Endothelial cell of umbilical vein (primary cell): ENCODE measurements around the gene CDCP2. TPM values are rescaled to one million over a fixed set of nuclear protein-coding genes. Genes with fewer than 3 reads are reported as not detected.

Experiments
- BruUV-seq: library from RNA; stranded (reverse); fragments of 400-500 nt; replicated peaks from 2 replicates; lab custom pipeline; 2021; lab: Mats Ljungman, UMichigan
- CTCF ChIA-PET: fragments of 300-600, 350-600 bp; sonication (Branson Sonifier 250); formaldehyde crosslinking; loops from one replicate; lab custom pipeline; 2021; ENCODE audit warnings: antibody characterized with exemption, inconsistent platforms; lab: Charles Lee
- POLR2A ChIA-PET: fragments of 300-600, 350-600 bp; sonication (Branson Sonifier 250); formaldehyde crosslinking; loops from one replicate; lab custom pipeline; 2021; ENCODE audit warnings: antibody characterized with exemption, inconsistent platforms; lab: Charles Lee
- DNase-seq: peaks from one replicate; pipeline ENCODE4 v3.0.0-alpha.2; 2011; ENCODE audit warnings: low read depth, low spot score
- FAIRE-seq: peaks from 2 replicates; lab custom pipeline; 2011; peaks lifted over from hg19 to GRCh38; lab: Jason Lieb, UNC
- H2AFZ ChIP-seq: 2 replicates; pipeline ENCODE4 v1.6.0; 2012; ENCODE audit warnings: low read depth, low read length, control low read depth, inconsistent platforms
- H3K27ac ChIP-seq: 2 replicates; pipeline ENCODE4 v1.5.1; 2011; ENCODE audit warnings: low read depth, mild to moderate bottlenecking, control low read depth, low read length, moderate library complexity; ENCODE audit not compliant: insufficient read depth
- H3K27me3 ChIP-seq, 2 experiments: 2 replicates each; pipeline versions ENCODE4 v1.6.0 to v1.6.1; 2011; ENCODE audit warnings: low read length in 2 of 2, mixed read lengths in 1 of 2; ENCODE audit not compliant: control insufficient read depth in 2 of 2, insufficient read depth in 2 of 2
- H3K36me3 ChIP-seq, 2 experiments: 2 replicates in 1 of 2; 3 replicates in 1 of 2; pipeline ENCODE4 v1.5.1; 2011; ENCODE audit warnings: low read length in 2 of 2, mild to moderate bottlenecking in 1 of 2, moderate library complexity in 1 of 2; ENCODE audit not compliant: control insufficient read depth in 2 of 2, insufficient read depth in 2 of 2; ENCODE audit errors: extremely low read depth in 1 of 2
- H3K4me1 ChIP-seq: 3 replicates; pipeline ENCODE4 v1.5.1; 2011; ENCODE audit warnings: mild to moderate bottlenecking, low read length; ENCODE audit not compliant: control insufficient read depth, insufficient read depth; ENCODE audit errors: extremely low read depth
- H3K4me2 ChIP-seq: 2 replicates; pipeline ENCODE4 v1.6.1; 2011; ENCODE audit warnings: low read length, control low read depth, mixed read lengths; ENCODE audit not compliant: insufficient read depth
- H3K4me3 ChIP-seq, 3 experiments: fragments of 200-600 bp in 1 of 3; sonication (generic), shearing (Covaris generic) in 1 of 3; replicated peaks in 1 of 3; 2 replicates each; pipeline ENCODE4 v1.5.1; 2011 to 2016; ENCODE audit warnings: control low read depth in 3 of 3, low read length in 3 of 3, mild to moderate bottlenecking in 2 of 3, inconsistent platforms in 1 of 3, low read depth in 1 of 3, moderate library complexity in 1 of 3; ENCODE audit not compliant: insufficient read depth in 1 of 3
- H3K79me2 ChIP-seq: 2 replicates; pipeline ENCODE4 v1.6.0; 2012; ENCODE audit warnings: low read length, inconsistent platforms; ENCODE audit not compliant: control insufficient read depth, insufficient read depth
- H3K9ac ChIP-seq: replicated peaks from 2 replicates; pipeline ENCODE3; 2011; ENCODE audit warnings: low read length, control low read depth; ENCODE audit not compliant: insufficient read depth; ENCODE audit errors: extremely low read depth
- H3K9me1 ChIP-seq: replicated peaks from 3 replicates; pipeline ENCODE4 v1.6.0; 2011; ENCODE audit warnings: mild to moderate bottlenecking, low read length; ENCODE audit not compliant: control insufficient read depth, insufficient read depth; ENCODE audit errors: extremely low read depth
- H3K9me3 ChIP-seq: replicated peaks from 2 replicates; pipeline ENCODE4 v1.5.1; 2012; ENCODE audit warnings: low read length, inconsistent platforms; ENCODE audit not compliant: control insufficient read depth, insufficient read depth
- H4K20me1 ChIP-seq: replicated peaks from 2 replicates; pipeline ENCODE3; 2011; ENCODE audit warnings: mild to moderate bottlenecking, low read length; ENCODE audit not compliant: control insufficient read depth, insufficient read depth; ENCODE audit errors: extremely low read depth
- EZH2 ChIP-seq: IDR thresholded peaks from 2 replicates; pipeline ENCODE4 v1.6.1; 2012; ENCODE audit warnings: borderline replicate concordance, low read depth, mild to moderate bottlenecking, moderate library complexity, low read length, inconsistent platforms; ENCODE audit not compliant: severe bottlenecking
- FOS ChIP-seq: IDR thresholded peaks from 2 replicates; pipeline ENCODE4 v1.6.1; 2011; ENCODE audit warnings: mild to moderate bottlenecking, low read length, moderate library complexity, borderline replicate concordance; ENCODE audit not compliant: insufficient read depth
- GATA2 ChIP-seq: IDR thresholded peaks from 2 replicates; pipeline ENCODE4 v1.7.0; 2011; ENCODE audit warnings: low read depth, mild to moderate bottlenecking, moderate library complexity, mixed read lengths, low read length; ENCODE audit not compliant: insufficient read length, insufficient read depth
- JUN ChIP-seq: IDR thresholded peaks from 2 replicates; pipeline ENCODE4 v1.6.1; 2011; ENCODE audit warnings: borderline replicate concordance, low read depth; ENCODE audit not compliant: insufficient read length, insufficient read depth
- MYC ChIP-seq: IDR thresholded peaks from one replicate; pipeline ENCODE4 v1.6.1; 2011; ENCODE audit warnings: mild to moderate bottlenecking, low read depth, low read length
- POLR2A ChIP-seq: IDR thresholded peaks from 2 replicates; pipeline ENCODE4 v1.6.1; 2012; ENCODE audit warnings: low read depth, mild to moderate bottlenecking, control low read depth, low read length
- POLR2AphosphoS5 ChIP-seq: IDR thresholded peaks from 2 replicates; pipeline ENCODE4 v1.6.1; 2012; ENCODE audit warnings: low read depth, mild to moderate bottlenecking, control low read depth, low read length, moderate library complexity; ENCODE audit not compliant: insufficient read depth
- dilution Hi-C: fragments of 300-500 bp; cut with MboI; formaldehyde crosslinking; loops from one replicate; pipeline ENCODE4 v1.15.0; 2019; ENCODE audit warnings: low sequenced_read_pairs; ENCODE audit not compliant: extremely low pct_ligation_motif_present
- intact Hi-C: fragments of 100-400 bp; cut with micrococcal nuclease; formaldehyde crosslinking; loops from one replicate; pipeline ENCODE4 v1.10.0; 2022
- polyA plus RNA-seq, 4 experiments: library from polyadenylated mRNA; depleted of rRNA in 3 of 4; stranded (reverse) in 3 of 4; unstranded in 1 of 4; fragments of >200 nt; gene quantifications; 2 replicates each; pipeline versions ENCODE4 v1.2.1 to v1.2.3, GENCODE V29; 2011 to 2012; ENCODE audit warnings: missing spikeins in 1 of 4
- total RNA-seq: library from RNA; stranded (reverse); gene quantifications from 2 replicates; pipeline ENCODE4 v1.2.3, GENCODE V29; 2021
- TF ChIP-seq, protein P1 (sequence below), 2 donors: IDR thresholded peaks; 1 replicate in 1 of 2; 2 replicates in 1 of 2; pipeline ENCODE4 v1.5.1; 2011; ENCODE audit warnings: low read length in 2 of 2, mild to moderate bottlenecking in 2 of 2, moderate library complexity in 2 of 2, control low read depth in 1 of 2, inconsistent platforms in 1 of 2, low read depth in 1 of 2; ENCODE audit not compliant: insufficient read depth in 1 of 2; ENCODE audit errors: extremely low read depth in 1 of 2
- TF ChIP-seq, protein P2 (sequence below): IDR thresholded peaks from 2 replicates; pipeline ENCODE4 v1.6.1; 2011; ENCODE audit not compliant: insufficient read depth, insufficient read length

The CDCP2 gene
- total and polyA plus RNA-seq, 2 donors (not counting 3 experiments of a cell fraction or from before 2014, with no cell fraction given) = 0.10 TPM; not detected in 1

DNA sequence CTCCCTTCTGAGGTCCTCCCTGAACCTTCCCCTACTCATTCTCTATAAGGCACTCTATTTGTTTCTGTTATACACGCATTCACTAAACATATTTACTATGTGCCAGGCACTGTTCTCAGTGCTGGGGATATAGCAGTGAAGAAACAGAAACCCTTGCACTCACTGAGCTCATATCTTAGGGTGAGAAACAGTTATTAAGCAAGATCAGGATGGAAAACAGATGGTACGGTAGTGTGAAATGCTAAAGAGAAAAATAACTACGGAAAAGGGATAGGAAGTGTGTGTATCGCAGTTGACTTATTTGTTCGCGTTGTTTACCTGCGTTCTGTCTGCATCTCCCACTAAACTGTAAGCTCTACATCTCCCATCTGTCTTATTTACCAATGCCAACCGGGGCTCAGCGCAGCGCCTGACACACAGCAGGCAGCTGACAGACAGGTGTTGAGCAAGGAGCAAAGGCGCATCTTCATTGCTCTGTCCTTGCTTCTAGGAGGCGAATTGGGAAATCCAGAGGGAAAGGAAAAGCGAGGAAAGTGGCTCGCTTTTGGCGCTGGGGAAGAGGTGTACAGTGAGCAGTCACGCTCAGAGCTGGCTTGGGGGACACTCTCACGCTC is 46.5 kb upstream of the CDCP2 start:
- peaks cover 28% of the 10 kb centered on the region for H3K79me2 ChIP-seq
- dilution Hi-C loops = no loop called here
- no peaks in the 10 kb centered on the region for H3K36me3 ChIP-seq
- peak overlapping the region; percentile 73 for H3K4me2 ChIP-seq
- FAIRE-seq (no peak), DNase-seq (no peak)
- ChIA-PET CTCF (interaction anchor here (1.0 to 2.6 kb wide), 10 partner anchors 11 to 300 kb away, joined by 3 to 20 read pairs (median 6); no protein-coding TSS in a partner anchor), POLR2A (no interaction called here)
- peaks cover 19% of the 10 kb centered on the region for H3K4me1 ChIP-seq
- H3K9ac ChIP-seq = peak overlapping the region; percentile 79
- peak overlapping the region; percentile 58 to 67 (median 58) for H3K4me3 ChIP-seq
- H3K27me3 ChIP-seq = no peaks in the 10 kb centered on the region
- H2AFZ ChIP-seq = peak overlapping the region; percentile 89
- TSS peak; percentile 81 for BruUV-seq
- H4K20me1 ChIP-seq = no peaks in the 10 kb centered on the region
- TF ChIP-seq POLR2A (no peak), EZH2 (no peak), POLR2AphosphoS5 (no peak), FOS (no peak), JUN (no peak), MYC (no peak), GATA2 (no peak)
- TF ChIP-seq, protein P1, sequence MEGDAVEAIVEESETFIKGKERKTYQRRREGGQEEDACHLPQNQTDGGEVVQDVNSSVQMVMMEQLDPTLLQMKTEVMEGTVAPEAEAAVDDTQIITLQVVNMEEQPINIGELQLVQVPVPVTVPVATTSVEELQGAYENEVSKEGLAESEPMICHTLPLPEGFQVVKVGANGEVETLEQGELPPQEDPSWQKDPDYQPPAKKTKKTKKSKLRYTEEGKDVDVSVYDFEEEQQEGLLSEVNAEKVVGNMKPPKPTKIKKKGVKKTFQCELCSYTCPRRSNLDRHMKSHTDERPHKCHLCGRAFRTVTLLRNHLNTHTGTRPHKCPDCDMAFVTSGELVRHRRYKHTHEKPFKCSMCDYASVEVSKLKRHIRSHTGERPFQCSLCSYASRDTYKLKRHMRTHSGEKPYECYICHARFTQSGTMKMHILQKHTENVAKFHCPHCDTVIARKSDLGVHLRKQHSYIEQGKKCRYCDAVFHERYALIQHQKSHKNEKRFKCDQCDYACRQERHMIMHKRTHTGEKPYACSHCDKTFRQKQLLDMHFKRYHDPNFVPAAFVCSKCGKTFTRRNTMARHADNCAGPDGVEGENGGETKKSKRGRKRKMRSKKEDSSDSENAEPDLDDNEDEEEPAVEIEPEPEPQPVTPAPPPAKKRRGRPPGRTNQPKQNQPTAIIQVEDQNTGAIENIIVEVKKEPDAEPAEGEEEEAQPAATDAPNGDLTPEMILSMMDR (IDR thresholded peaks at IDR 0.05; ENCODE audit: extremely low read depth in 1 of 2, insufficient read depth in 1 of 2, low read depth in 1 of 2, low read length in 2 of 2) = no peak
- TF ChIP-seq, protein P2, sequence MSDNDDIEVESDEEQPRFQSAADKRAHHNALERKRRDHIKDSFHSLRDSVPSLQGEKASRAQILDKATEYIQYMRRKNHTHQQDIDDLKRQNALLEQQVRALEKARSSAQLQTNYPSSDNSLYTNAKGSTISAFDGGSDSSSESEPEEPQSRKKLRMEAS = no peak
- H3K9me3 ChIP-seq = no peaks in the 10 kb centered on the region
- H3K27ac ChIP-seq = no peak overlapping the region
- H3K9me1 ChIP-seq = no peaks in the 10 kb centered on the region
- intact Hi-C loops = no loop called here
